Left lobe of liver (tissue), 2 donors: ENCODE results near the gene TSPAN7. TPM values are rescaled to one million over a fixed set of nuclear protein-coding genes. Genes with fewer than 3 reads are reported as not detected.

Source experiments
- ATAC-seq: fragments of 200-7000 bp; cut with Tn5 transposase; one replicate; pipeline ENCODE4 v1.9.1; 2020; ENCODE audit warnings: mild to moderate bottlenecking, moderate library complexity
- DNase-seq: peaks from one replicate; pipeline ENCODE4 v3.0.0-alpha.2; 2020; ENCODE audit warnings: low spot score
- total RNA-seq: library from RNA; stranded (reverse); gene quantifications from one replicate; pipeline ENCODE4 v1.2.1, GENCODE V29; 2021
- donor health status: DM: no; HTN: no; CAD: no; lungs with moderate emphysema.
- donor health status: DM: no; HTN: yes; CAD: no.

Gene TSPAN7
- total RNA-seq, 1 donor from 2014 or later, result 8.1 TPM

DNA sequence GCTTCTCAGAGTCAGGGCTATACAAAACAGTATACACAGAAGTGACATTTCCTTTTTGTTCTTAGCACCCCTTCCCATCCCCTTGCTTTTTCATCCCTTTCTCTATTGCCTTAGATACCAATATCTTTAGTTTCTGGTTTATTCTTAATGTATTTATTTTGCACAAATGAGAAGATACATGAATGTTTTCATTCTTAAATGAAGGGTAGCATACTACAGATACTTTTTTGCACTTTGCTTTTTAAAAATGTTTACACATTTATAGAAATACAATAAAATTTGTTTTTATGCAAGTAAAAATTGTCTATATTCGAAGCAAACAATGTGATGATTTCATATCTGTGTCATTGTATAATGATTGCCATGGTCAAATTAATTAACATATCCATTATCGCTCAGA is 33.1 kb downstream of the TSPAN7 start:
- DNase-seq (no peak), ATAC-seq (no peak)

DNA sequence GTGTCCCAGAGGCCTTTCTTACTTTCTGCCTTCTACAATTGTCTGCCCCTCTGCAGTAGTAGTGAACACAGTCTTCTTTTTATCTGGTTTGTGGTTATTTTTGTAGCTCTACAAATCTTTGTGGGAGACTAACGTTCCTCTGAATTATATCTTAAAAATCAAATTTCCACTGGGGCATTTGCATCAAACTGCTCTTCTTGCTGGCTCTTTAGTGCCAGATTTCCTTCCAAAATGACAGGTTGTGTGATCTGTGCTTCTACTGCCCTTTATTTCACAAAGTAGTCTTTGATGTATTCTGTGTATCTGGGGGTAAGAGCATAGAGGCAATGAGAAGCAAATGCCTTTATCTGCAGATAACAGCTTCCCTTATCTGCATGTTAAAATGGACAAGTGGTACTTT is 34.5 kb downstream of the TSPAN7 start:
- ATAC-seq, result no peak
- no peak for DNase-seq

DNA sequence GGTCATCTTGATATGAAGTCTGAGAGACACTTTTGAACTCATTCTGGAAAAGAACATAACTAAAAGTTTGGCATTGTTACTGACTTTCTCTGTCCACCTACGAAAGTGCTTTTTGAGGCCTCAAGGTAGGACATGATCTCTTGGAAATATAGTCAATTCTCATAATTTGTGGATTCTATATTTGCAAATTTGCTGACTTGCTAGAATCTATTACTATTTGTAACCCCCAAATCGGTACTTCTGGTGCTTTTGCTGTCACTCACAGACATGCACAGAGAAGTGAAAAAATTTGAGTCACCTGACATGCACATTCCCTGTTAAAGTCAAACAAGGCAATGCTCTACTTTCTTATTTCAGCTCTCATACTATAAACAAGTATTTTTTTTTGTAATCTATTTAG is 35.6 kb downstream of the TSPAN7 start:
- ATAC-seq (no peak), DNase-seq (no peak)

DNA sequence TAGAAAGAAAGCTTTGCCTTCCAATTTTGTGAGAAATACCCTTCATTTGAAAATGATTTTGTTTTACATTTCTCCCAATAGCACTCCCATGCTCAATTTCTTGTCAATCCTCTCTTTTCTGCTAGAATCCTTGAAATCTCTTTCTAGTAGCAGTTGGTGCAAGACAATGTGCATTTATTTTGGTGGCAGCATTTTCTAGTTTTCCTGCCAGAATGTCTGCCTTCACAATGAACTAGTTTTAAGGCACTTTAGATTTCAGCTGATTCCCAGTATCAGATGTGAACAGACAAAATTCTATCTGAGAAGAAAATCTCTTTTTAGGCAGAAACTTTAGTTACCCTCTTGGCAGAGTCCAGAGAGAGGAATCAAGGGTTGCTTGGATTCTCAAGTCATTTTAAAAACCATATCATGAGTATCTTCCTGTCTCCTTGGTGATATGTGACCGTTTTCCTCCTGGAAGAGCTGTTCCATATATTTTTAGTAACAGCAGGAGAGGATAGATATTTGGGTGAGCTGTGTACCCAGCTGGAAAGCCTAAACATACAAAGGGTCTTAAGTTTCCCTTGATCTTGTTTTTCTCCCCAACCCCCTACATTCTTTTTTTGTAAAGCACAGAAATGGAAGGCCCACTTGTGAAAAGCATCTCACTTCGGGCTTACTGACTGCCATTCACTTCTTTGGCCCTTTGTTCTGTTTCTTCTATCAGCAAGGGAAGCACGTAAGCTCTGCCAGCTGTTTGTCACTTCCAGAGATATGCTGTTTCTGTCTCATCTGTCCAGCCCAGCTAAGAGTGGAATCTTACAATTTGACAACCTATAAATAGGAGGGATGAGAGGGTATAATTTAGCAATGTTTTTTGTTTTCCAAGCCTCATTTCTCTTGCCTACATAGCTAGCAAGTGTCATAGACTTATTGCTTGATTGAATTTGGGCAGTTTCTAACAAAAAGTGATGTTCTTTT is 38.7 kb downstream of the TSPAN7 start:
- no peak for DNase-seq
- no peak for ATAC-seq

DNA sequence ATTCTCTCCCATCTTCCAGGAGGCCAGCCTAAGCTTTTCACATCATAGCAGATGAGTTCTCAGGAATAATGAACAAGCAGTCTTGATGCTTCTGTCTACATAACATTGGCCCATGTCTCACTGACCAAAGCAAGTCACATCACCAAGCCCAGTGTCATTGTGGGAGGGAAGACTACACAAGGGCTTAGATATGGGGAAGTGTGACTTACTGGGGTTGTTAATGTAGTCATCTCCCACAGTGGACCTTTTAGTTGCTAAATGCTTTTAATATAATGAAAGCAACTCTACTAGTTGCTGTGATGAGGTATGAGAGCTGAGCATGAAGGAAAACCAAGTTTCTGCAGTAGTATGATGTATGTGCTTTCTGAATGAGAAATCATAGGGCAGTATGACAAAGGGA is 40.5 kb downstream of the TSPAN7 start:
- DNase-seq, result no peak
- ATAC-seq, result no peak

DNA sequence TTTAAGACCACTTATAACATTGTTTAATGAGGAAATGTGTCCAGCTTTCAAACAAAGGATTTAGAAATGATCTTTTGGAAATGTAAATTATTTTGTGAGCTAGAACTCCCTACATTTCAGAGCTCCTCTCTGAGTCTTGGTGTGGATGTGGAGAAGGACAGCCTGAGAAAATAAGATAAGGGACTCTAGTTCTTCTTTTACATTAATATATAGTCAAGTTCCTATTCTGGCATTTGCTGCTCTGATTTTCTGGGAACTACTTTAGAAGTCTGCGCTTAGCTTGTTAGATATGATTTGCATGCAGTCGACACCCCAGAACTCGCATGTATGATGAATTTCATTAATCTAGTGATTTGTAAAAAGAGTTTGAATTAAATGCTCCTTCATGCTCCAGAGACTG is 45.5 kb downstream of the TSPAN7 start:
- ATAC-seq (no peak), DNase-seq (no peak)

DNA sequence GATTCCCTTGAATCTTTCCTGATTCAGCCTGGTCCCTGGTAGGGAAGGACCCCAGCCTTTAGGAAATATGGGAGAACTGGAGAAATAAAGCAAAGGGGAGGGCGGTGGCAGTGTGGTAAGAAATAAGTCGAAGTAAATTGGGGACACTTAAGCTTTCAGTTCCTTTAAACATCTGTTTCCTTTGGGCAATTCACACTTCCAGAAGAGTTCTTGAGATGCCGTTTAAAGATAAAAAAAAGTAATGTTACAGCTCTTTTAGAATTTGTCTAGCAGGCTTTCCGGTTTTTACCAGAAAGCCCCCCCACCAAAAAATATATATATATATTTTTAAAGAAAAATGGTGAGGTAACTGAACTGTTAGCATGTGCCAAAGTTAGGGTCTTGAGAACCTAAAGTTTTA is 46.6 kb downstream of the TSPAN7 start:
- DNase-seq, result no peak

DNA sequence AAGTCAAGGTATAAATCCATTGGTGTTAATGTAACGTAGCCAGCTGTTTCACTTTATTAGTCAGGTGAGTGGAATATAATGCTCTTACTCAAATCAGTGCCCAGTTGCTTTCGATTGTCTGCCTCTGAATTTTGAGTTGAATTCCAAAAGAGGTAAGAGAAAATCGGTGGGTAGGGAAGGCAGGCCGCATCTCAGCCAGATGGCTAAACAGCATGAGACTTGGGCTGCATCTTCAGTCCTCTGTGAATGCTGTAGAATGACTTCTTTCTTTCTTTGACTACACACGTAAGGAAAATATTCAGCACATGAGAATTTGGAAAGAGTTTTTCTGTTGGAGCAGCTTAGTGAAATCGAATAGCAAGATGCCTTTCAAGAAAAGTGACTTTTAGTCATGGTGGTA is 49.5 kb downstream of the TSPAN7 start:
- no peak for DNase-seq

More for the DNA sequence above, 46.6 kb downstream of the TSPAN7 start:
- ATAC-seq, result no peak

DNA sequence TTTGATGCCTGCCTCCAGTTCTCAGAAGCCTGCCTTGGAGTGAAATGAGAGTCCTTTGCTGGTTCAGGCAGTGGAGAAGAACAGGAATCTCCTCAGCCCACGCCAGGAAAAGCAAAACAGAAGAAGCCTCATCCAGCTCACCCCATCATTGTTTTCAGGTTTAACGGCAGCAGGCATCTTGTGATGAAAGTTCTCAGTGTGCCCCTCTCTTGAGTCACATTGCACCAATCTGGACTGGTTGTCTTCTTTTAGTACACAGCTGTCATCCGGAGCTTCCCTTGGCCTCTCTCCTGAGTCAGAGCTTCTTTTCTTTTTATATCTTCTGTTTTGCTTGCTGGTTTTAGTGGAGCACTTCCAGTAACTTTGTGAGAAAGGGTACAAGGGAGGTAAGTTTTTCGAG is 50.9 kb downstream of the TSPAN7 start:
- DNase-seq (no peak), ATAC-seq (no peak)

More for the DNA sequence above, 49.5 kb downstream of the TSPAN7 start:
- ATAC-seq, result no peak

DNA sequence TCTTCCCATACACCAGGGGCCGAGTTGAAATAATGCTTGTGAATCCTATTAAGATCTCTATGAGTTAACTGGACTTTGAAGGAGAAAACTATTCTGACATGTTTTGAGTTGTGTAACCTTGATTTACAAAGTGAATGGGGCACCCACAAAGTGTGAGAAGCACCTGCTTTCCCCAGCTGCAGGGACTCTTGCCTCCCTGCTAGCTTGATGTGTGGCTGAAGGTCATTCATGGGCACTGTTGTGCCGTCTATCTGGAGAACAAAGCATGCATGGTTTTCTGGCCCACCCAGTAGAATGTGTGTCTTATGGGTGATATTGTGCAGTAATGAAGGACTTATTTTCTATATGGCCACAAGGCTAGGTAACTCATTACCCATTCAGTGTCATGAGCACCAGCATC is 53.1 kb downstream of the TSPAN7 start:
- no peak for ATAC-seq
- no peak for DNase-seq

DNA sequence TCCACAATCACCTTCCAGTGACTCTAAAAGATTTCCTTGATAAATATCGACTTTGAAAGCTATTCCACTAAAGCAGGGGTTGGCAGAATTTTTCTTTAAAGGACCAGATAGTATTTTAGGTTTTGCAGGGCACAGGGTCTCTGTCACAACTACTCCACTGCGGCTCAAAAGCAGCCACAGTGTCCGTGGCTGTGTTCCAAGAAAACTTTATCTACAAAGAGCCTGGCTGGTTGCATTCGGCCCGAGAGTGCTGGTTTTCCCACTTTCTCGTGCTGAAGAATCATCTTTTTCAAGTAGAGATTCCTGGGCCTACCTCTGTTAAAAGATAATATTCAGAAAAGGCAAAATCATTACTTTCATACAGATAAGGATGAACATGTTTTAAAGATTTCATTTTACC is 55.6 kb downstream of the TSPAN7 start:
- ATAC-seq, result peak; percentile 30

DNA sequence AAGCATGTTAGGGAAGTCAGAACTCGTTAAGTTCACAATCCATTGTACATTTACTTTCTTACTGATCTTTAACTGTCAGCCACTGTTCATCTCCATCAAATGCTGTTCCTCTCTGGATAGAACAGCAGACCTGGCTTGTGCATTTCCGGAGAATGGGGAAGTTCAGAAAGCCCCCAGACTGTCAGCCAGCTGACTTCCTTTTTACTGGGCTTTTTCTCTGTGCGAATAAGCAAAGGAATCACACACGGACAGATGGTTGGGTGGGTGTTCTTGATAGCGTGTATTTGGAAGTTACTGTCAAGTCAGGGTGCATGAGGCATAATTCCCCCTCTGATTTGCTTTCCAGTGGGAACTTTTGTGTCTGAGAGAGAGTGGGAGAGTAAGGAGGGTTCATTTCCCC is 56.8 kb downstream of the TSPAN7 start:
- no peak for ATAC-seq
- no peak for DNase-seq

More for the DNA sequence above, 55.6 kb downstream of the TSPAN7 start:
- no peak for DNase-seq

DNA sequence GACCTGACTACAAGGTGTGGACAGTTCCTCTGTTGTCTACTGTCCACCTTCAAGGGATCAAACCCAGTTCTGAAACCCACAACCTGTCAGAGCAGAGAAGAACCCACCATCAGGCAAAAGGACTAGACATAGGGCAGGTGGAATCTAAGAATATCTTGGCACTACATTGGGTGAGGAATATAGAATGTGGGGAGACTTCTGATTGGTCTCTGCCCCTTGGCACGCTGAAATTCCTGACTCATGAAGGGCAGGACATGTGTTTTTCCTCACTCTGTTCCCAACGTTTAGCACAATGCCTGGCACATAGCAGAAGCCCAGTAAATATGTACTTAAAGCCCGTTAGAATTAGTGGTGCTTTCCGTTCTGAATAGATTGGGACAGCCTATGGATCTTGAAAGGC is 59.3 kb downstream of the TSPAN7 start:
- ATAC-seq, result no peak
- no peak for DNase-seq

DNA sequence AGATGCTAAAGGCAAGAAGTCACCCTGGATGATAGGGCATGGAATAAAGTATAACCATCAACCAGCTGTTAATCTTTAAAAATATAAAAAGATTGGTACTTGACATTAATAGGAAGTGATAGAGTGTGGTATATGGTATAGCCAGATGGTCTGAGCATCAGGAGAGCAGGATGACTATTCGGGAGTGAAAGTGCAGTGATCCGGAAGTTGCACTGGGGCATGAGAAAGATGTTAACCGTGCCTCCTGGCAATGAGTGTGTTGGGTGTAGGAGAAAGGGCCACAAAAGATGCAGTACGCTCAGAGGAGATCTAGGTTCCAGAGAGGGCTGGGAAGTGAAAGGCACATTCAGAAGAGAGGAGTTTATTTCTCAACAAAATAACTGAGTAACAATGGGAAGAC is 65.0 kb downstream of the TSPAN7 start:
- DNase-seq (no peak), ATAC-seq (no peak)

DNA sequence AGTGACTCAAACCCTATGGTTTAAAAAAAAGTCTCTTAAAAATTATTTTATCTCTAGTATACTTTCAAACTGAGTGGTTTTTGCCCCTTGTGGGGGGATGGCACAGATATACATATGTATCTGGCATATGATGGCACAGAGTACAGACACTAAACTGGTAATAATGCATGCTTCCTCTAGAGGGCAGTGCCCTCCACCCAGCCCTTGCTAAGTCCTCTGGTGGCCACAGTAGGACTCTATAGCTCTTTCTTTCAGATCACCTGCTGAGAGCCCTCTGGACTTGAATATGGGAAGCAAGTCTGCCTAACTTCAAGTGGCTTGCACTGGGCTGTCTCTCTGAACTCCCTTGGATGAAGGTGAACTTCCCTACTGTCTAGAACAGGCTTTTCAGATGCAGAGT is 66.3 kb downstream of the TSPAN7 start:
- ATAC-seq (peak; percentile 82), DNase-seq (no peak)

DNA sequence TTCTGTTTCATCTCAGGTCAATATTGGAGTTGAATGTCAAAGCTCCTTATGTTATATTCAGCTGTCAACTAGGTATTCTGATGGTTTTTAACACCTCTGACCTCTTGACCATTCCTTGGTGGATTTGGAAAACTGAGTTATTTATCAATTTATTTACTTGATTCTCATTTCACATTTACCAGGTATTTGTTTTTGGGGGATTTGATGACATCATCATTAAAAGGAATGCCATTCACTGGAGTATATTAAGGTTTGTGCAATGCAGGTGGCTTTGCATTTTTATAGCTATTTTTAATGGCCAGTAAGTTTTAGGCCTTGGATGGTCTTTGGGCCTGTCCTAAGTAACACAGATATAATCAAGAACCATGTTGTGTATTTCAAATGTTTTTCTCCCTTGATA is 67.2 kb downstream of the TSPAN7 start:
- DNase-seq (no peak), ATAC-seq (no peak)

DNA sequence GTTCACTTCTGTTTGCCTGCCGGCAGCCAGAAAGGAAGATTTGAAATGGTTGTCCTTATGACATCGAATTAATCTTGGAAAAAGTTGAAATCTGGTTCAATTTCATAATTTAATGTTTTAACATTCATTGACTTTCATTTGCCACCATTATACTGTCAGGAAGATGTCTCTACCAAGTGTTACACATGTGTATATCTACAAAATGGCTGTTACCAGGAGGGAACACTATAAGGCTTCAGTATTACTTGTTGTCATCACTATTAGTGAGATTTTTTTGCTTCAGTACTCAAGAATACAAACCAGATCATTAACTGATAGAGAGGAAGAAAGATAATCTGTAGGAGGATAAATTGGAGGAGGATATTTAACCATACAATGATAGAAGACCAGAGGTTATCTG is 71.2 kb downstream of the TSPAN7 start:
- peak; percentile 33 for ATAC-seq
- DNase-seq, result no peak

DNA sequence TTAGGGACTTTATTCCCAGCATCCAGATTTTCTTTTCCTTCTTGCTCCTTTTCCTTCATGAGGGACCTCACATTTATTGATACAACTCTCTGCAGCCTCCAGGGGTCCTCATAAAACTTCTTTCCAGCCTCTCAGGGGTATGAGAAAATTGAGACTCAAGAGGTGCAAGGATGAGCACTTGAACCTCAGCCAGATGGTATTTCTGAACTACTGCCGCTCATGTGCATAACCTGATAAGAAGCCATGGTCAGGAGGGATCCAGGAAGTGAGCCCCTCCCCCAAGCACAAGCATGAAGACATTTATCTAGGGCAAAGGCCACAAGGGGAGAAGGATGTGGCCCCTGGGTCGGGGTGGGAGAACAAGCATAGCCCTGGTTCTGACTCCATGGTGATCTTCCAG is 73.3 kb downstream of the TSPAN7 start:
- ATAC-seq, result no peak

DNA sequence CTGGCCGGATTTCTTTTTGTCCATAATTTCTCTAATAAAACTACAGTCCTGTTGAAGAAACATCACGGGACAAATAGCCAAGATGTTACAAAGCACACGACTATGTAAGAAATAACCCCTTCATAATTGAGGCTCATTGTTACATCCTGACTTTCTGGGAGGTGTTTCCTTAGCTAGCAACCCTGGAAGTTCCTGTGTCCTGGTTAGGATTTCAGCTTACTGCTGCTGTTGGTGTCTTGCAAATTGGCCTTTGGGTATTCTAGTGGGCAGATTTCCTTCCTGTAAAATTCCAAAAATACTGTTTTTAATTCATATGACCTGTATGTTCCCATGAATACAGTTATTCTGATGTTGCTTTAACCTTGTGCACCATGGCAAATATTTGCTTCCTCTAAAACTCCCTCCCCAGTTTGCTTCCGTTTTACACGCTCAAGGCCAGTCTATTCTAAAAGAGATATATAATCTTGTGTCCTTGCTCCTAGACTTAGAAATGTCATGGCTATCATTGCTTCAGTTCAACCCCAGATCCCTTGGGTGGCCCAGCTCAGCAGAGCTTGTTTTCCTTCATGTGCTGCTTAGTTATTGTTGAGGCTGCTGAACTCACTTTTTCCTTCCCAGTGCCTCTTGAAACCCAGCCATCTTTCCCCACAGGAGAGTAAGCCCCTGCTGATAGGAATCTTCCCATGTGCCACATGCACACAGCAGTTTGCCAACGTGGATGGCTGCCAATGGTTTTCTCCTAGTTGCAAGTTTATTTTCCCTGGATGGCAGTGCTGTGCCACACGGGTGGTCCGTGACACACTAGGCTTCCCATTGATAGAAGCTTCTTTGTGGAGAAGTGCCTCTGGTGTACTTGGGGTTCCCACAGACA is 75.8 kb downstream of the TSPAN7 start:
- ATAC-seq (peak; percentile 19), DNase-seq (no peak)

More for the DNA sequence above, 73.3 kb downstream of the TSPAN7 start:
- no peak for DNase-seq

DNA sequence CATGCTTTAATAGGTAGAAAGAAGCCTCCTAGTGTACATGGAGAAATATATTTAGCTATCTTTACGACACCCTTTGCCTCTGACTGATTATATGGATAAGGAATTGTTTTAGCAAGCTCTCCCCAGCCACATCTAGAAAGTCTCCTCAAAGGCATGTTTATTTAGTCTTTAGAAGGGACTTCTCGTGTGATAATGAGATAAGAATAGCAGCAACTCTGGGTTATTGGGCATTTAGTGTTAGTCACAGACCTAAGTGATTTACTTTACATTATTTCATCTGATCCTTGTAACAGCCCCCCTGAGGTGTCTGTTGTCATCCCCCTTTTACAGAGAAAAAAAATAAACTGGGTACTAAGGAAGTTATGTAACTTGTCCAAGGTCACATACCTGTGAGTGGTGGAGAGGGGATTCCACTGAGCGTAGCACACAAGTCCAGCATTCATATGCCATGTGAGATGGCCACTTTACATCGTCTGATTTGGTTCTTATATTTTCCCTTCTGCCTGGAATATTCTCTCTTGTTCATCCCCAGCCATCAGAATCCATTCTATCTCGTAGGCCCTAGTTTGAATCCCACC is 77.7 kb downstream of the TSPAN7 start:
- no peak for DNase-seq
- ATAC-seq, result no peak

DNA sequence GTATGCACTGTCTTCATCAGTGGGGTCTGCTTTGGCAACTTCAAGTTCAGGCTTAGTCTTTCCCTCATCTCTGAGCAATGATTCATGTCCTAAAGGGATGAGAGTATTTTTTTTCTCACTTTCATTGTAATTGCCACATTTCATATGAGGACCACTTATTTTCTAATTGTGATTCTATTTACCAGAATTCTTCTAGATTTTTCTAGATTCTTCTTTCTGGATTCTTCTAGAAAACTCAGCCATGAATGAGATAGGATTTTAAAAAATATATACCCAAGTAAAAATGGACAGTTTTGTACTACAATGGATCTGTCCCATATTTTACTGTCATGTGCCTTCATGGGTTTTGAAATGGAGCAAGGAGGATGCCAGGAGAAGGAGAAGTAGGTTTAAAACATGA is 78.4 kb downstream of the TSPAN7 start:
- ATAC-seq, result no peak
- DNase-seq, result no peak
